DOHH2 (cell line): ENCODE results near the gene RNGTT.

Experiments
- H3F3A ChIP-seq: fragments of 200-600 bp; sonication (generic), shearing (Covaris generic); 2 replicates; pipeline ENCODE4 v1.6.0; 2016; ENCODE audit warnings: antibody characterized with exemption, mild to moderate bottlenecking; ENCODE audit not compliant: control insufficient read depth, insufficient read depth
- H3K27ac ChIP-seq: fragments of 200-600 bp; sonication (generic); 2 replicates; pipeline ENCODE4 v1.5.1; 2014; ENCODE audit warnings: low read depth, mild to moderate bottlenecking, low read length, moderate library complexity
- H3K27me3 ChIP-seq: fragments of 200-600 bp; sonication (generic); 2 replicates; pipeline ENCODE4 v1.6.1; 2014; ENCODE audit warnings: mild to moderate bottlenecking, low read length, mixed read lengths; ENCODE audit not compliant: control insufficient read depth
- H3K36me3 ChIP-seq: fragments of 200-600 bp; sonication (generic); 2 replicates; pipeline ENCODE4 v1.6.1; 2014; ENCODE audit warnings: mild to moderate bottlenecking, low read length, moderate library complexity, mixed read lengths; ENCODE audit not compliant: control insufficient read depth
- H3K4me1 ChIP-seq: fragments of 200-600 bp; sonication (generic); 2 replicates; pipeline ENCODE4 v1.6.1; 2014; ENCODE audit warnings: mild to moderate bottlenecking, low read length, mixed read lengths; ENCODE audit not compliant: control insufficient read depth
- H3K4me2 ChIP-seq: fragments of 200-600 bp; sonication (generic); 2 replicates; pipeline ENCODE4 v1.6.0; 2014; ENCODE audit warnings: mild to moderate bottlenecking, low read length, moderate library complexity
- H3K4me3 ChIP-seq: fragments of 200-600 bp; sonication (generic); 2 replicates; pipeline ENCODE4 v1.5.1; 2014; ENCODE audit warnings: mild to moderate bottlenecking, low read length, mixed read lengths
- H3K79me2 ChIP-seq: fragments of 200-600 bp; sonication (generic); 2 replicates; pipeline ENCODE4 v1.6.1; 2014; ENCODE audit warnings: mild to moderate bottlenecking, low read length, mixed read lengths; ENCODE audit not compliant: control insufficient read depth
- H3K9me2 ChIP-seq: fragments of 200-600 bp; sonication (generic); replicated peaks from 2 replicates; pipeline ENCODE4 v1.6.1; 2014; ENCODE audit warnings: mild to moderate bottlenecking, low read length, mixed read lengths; ENCODE audit not compliant: control insufficient read depth
- H3K9me3 ChIP-seq: fragments of 200-600 bp; sonication (generic); 2 replicates; pipeline ENCODE4 v1.6.1; 2014; ENCODE audit warnings: antibody characterized with exemption, low read length, mixed read lengths; ENCODE audit not compliant: control insufficient read depth, insufficient read depth
- H4K20me1 ChIP-seq: fragments of 200-600 bp; sonication (generic); 2 replicates; pipeline ENCODE4 v1.6.0; 2014; ENCODE audit warnings: low read depth, mild to moderate bottlenecking, antibody characterized with exemption, low read length, moderate library complexity; ENCODE audit not compliant: control insufficient read depth, insufficient read depth
- CTCF ChIP-seq: fragments of 200-600 bp; sonication (generic); IDR thresholded peaks from one replicate; pipeline ENCODE4 v1.5.1; 2014; ENCODE audit warnings: antibody characterized with exemption, mild to moderate bottlenecking, low read depth, low read length; ENCODE audit not compliant: poor library complexity, severe bottlenecking
- EZH2phosphoT487 ChIP-seq: fragments of 200-600 bp; sonication (generic); IDR thresholded peaks from 2 replicates; pipeline ENCODE4 v1.6.1; 2017; ENCODE audit warnings: borderline replicate concordance, mild to moderate bottlenecking, antibody characterized with exemption, low read length, moderate library complexity, mixed read lengths

Gene RNGTT

GRCh38 chr6:88612631-88613030 is 350.8 kb downstream of the RNGTT start:
- Histone ChIP-seq H3K4me2 (peak overlapping the region; percentile 96), H3K4me1 (peaks cover 87% of the 10 kb centered on the region), H3K9me2 (no peaks in the 10 kb centered on the region), H3K9me3 (no peaks in the 10 kb centered on the region), H3K27ac (peak overlapping the region; percentile 98), H3K36me3 (peaks cover 58% of the 10 kb centered on the region), H3K79me2 (peaks cover 54% of the 10 kb centered on the region), H3K27me3 (no peaks in the 10 kb centered on the region), H3F3A (peaks cover 60% of the 10 kb centered on the region), H3K4me3 (peak overlapping the region; percentile 79), H4K20me1 (no peaks in the 10 kb centered on the region)
- TF ChIP-seq EZH2phosphoT487 (no peak), CTCF (no peak)

GRCh38 chr6:88611721-88612120 is 351.7 kb downstream of the RNGTT start:
- H3K27ac ChIP-seq = peak overlapping the region; percentile 98
- peaks cover 87% of the 10 kb centered on the region for H3K4me1 ChIP-seq
- H4K20me1 ChIP-seq = no peaks in the 10 kb centered on the region
- H3K79me2 ChIP-seq = peaks cover 54% of the 10 kb centered on the region
- peak overlapping the region; percentile 79 for H3K4me3 ChIP-seq
- H3F3A ChIP-seq = peaks cover 54% of the 10 kb centered on the region
- H3K27me3 ChIP-seq = no peaks in the 10 kb centered on the region
- H3K36me3 ChIP-seq = peaks cover 58% of the 10 kb centered on the region
- peak overlapping the region; percentile 96 for H3K4me2 ChIP-seq
- no peaks in the 10 kb centered on the region for H3K9me3 ChIP-seq
- no peaks in the 10 kb centered on the region for H3K9me2 ChIP-seq
- no peak for TF ChIP-seq CTCF

GRCh38 chr6:88609983-88610382 is 353.4 kb downstream of the RNGTT start:
- Histone ChIP-seq H3K79me2 (peaks cover 54% of the 10 kb centered on the region), H3K27ac (peak overlapping the region; percentile 98), H4K20me1 (no peaks in the 10 kb centered on the region), H3K36me3 (peaks cover 58% of the 10 kb centered on the region), H3K4me2 (peak overlapping the region; percentile 96), H3K4me3 (peak overlapping the region; percentile 79), H3K9me2 (no peaks in the 10 kb centered on the region), H3F3A (peaks cover 39% of the 10 kb centered on the region), H3K9me3 (no peaks in the 10 kb centered on the region), H3K4me1 (peaks cover 89% of the 10 kb centered on the region), H3K27me3 (no peaks in the 10 kb centered on the region)
- no peak for TF ChIP-seq CTCF
- TF ChIP-seq EZH2phosphoT487 = no peak

GRCh38 chr6:88605271-88605670 is 358.1 kb downstream of the RNGTT start:
- no peak for TF ChIP-seq EZH2phosphoT487
- TF ChIP-seq CTCF = no peak
- peaks cover 81% of the 10 kb centered on the region for H3K4me1 ChIP-seq
- H3K4me2 ChIP-seq = no peak overlapping the region

More at GRCh38 chr6:88605271-88605670, 358.1 kb downstream of the RNGTT start:
- Histone ChIP-seq H3K27ac (no peak overlapping the region), H3K27me3 (no peaks in the 10 kb centered on the region), H3K9me3 (no peaks in the 10 kb centered on the region), H3K36me3 (peaks cover 21% of the 10 kb centered on the region), H3K79me2 (peaks cover 12% of the 10 kb centered on the region), H3F3A (peaks cover 16% of the 10 kb centered on the region), H3K4me3 (no peak overlapping the region), H4K20me1 (no peaks in the 10 kb centered on the region), H3K9me2 (no peaks in the 10 kb centered on the region)
